Endodermal cell (in vitro differentiated cells): Measurements from ENCODE around the gene ARHGEF10L. TPM values are rescaled to one million over a fixed set of nuclear protein-coding genes. Genes with fewer than 3 reads are reported as not detected.

Experiments used
- DNase-seq: peaks from one replicate; pipeline ENCODE4 v3.0.0-alpha.2; 2017
- H3K27ac ChIP-seq: 2 replicates; pipeline ENCODE4 v1.5.1; 2013; ENCODE audit warnings: mild to moderate bottlenecking, low read depth, low read length, moderate library complexity
- H3K27me3 ChIP-seq: 2 replicates; pipeline ENCODE4 v1.6.1; 2013; ENCODE audit warnings: mild to moderate bottlenecking, low read length, moderate library complexity; ENCODE audit not compliant: insufficient read depth, control insufficient read depth, poor library complexity, severe bottlenecking
- H3K36me3 ChIP-seq: 2 replicates; pipeline ENCODE4 v1.7.0; 2013; ENCODE audit warnings: mild to moderate bottlenecking, low read length, moderate library complexity; ENCODE audit not compliant: control insufficient read depth, insufficient read depth
- H3K4me1 ChIP-seq: one replicate; pipeline ENCODE4 v1.7.0; 2013; ENCODE audit warnings: low read length; ENCODE audit not compliant: control insufficient read depth, insufficient read depth
- H3K4me3 ChIP-seq: 2 replicates; pipeline ENCODE4 v1.5.1; 2013; ENCODE audit warnings: mild to moderate bottlenecking, low read length, moderate library complexity
- H3K9ac ChIP-seq: 2 replicates; pipeline ENCODE4 v1.6.1; 2013; ENCODE audit warnings: mild to moderate bottlenecking, low read length, moderate library complexity; ENCODE audit not compliant: poor library complexity, severe bottlenecking; ENCODE audit errors: extremely low read depth
- H3K9me3 ChIP-seq: 2 replicates; pipeline ENCODE4 v1.6.1; 2013; ENCODE audit warnings: mild to moderate bottlenecking, low read length, moderate library complexity; ENCODE audit not compliant: control insufficient read depth
- H3K27ac Mint-ChIP-seq: 2 replicates; pipeline ENCODE4 v1.8.0; 2020; ENCODE audit warnings: mixed read lengths
- H3K27me3 Mint-ChIP-seq: 2 replicates; pipeline ENCODE4 v1.8.0; 2021; ENCODE audit warnings: mild to moderate bottlenecking, mixed read lengths; ENCODE audit not compliant: insufficient read depth
- H3K36me3 Mint-ChIP-seq: 2 replicates; pipeline ENCODE4 v1.8.0; 2020; ENCODE audit warnings: low read depth, mixed read lengths
- H3K4me1 Mint-ChIP-seq: 2 replicates; pipeline ENCODE4 v1.8.0; 2020; ENCODE audit warnings: mixed read lengths
- H3K4me3 Mint-ChIP-seq: 2 replicates; pipeline ENCODE4 v1.8.0; 2020; ENCODE audit warnings: mild to moderate bottlenecking, moderate library complexity, mixed read lengths
- H3K9me3 Mint-ChIP-seq: 2 replicates; pipeline ENCODE4 v1.8.0; 2020; ENCODE audit warnings: mild to moderate bottlenecking, mixed read lengths
- WGBS, 2 experiments: methylation state at CpG; one replicate each; pipeline versions ENCODE4 v1.1.5 to v1.1.7; 2013; ENCODE audit warnings: missing lambda C conversion rate in 2 of 2, mixed read lengths in 1 of 2; ENCODE audit not compliant: insufficient coverage in 1 of 2, insufficient read length in 1 of 2; 5-methylcytosine and 5-hydroxymethylcytosine counted together
- total RNA-seq, 2 donors: library from RNA; stranded (reverse); fragmentation: NEBNext Ultra II Directional in 1 of 2; extraction: Animal tissue kit (Norgen Biotek cat#: 25700) in 1 of 2; gene quantifications; 2 replicates in 1 of 2; 3 replicates in 1 of 2; pipeline ENCODE4 v1.2.1, GENCODE V29; 2021
- TF ChIP-seq, protein P1 (sequence below): fragments of 200-600 bp; sonication (generic); conservative IDR thresholded peaks from 2 replicates; pipeline ENCODE4 v1.5.0; 2021; ENCODE audit warnings: antibody characterized with exemption, mild to moderate bottlenecking

The ARHGEF10L gene
- total RNA-seq, 2 donors from 2014 or later = 5.2 to 10.5 TPM

DNA sequence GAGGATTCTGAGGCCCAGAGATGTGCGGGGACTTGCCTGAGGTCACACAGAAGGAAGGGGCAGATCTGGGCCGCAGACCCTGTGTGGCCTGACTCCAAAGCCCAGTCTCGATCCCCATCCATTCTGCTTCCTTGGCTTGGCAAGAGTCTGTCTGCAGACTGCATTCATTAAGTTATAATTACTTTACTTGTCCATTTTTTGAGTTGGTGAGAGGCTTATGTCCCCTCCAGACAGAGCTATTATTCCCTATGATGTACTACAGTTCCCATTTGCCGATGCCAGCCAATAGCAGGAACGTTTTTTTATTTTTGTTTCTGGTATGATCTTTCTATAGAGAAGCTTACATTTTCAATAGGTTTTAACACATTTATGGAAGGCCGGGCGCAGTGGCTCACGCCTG lies 101.5 kb downstream of the ARHGEF10L start:
- no peak overlapping the region for H3K4me3 ChIP-seq
- 92 to 94% methylated on average over 5 to 8 of the region's 8 CpGs for WGBS, 2 experiments
- no peaks in the 10 kb centered on the region for H3K27me3 ChIP-seq
- no peaks in the 10 kb centered on the region for H3K36me3 ChIP-seq
- Mint-ChIP-seq H3K27me3 (no peaks in the 10 kb centered on the region), H3K9me3 (no peaks in the 10 kb centered on the region), H3K4me3 (no peak overlapping the region), H3K4me1 (no peaks in the 10 kb centered on the region), H3K36me3 (peaks cover 4% of the 10 kb centered on the region), H3K27ac (no peak overlapping the region)
- TF ChIP-seq, protein P1, sequence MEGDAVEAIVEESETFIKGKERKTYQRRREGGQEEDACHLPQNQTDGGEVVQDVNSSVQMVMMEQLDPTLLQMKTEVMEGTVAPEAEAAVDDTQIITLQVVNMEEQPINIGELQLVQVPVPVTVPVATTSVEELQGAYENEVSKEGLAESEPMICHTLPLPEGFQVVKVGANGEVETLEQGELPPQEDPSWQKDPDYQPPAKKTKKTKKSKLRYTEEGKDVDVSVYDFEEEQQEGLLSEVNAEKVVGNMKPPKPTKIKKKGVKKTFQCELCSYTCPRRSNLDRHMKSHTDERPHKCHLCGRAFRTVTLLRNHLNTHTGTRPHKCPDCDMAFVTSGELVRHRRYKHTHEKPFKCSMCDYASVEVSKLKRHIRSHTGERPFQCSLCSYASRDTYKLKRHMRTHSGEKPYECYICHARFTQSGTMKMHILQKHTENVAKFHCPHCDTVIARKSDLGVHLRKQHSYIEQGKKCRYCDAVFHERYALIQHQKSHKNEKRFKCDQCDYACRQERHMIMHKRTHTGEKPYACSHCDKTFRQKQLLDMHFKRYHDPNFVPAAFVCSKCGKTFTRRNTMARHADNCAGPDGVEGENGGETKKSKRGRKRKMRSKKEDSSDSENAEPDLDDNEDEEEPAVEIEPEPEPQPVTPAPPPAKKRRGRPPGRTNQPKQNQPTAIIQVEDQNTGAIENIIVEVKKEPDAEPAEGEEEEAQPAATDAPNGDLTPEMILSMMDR = no peak
- no peak overlapping the region for H3K27ac ChIP-seq
- no peak overlapping the region for H3K9ac ChIP-seq
- H3K4me1 ChIP-seq = no peaks in the 10 kb centered on the region
- no peaks in the 10 kb centered on the region for H3K9me3 ChIP-seq
- DNase-seq = no peak

DNA sequence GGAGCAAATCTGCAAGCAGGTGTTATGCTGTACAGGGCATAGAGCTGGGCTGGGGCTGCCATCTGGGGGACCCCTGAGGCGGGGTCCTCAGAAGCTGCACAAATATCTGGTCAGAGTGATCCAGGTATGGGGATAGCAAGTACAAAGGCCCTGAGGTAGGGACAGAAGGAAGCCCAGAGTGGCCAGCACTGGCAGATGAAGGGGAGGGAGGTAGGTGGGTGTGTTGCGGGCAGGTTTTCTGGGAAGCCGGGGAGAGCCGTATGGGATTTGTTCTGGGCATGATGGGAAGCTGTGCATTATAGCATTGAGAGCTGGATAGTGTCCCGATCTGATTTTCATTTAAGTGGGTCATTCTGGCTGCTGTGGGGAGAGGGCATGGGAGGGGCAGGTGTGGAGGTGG lies 102.7 kb downstream of the ARHGEF10L start:
- no peak for DNase-seq
- H3K36me3 ChIP-seq = no peaks in the 10 kb centered on the region
- H3K4me1 ChIP-seq = no peaks in the 10 kb centered on the region
- Mint-ChIP-seq H3K4me1 (no peaks in the 10 kb centered on the region), H3K27ac (no peak overlapping the region), H3K9me3 (no peaks in the 10 kb centered on the region), H3K27me3 (no peaks in the 10 kb centered on the region), H3K36me3 (peaks cover 4% of the 10 kb centered on the region), H3K4me3 (no peak overlapping the region)
- 93 to 100% methylated on average over 4 to 5 of the region's 5 CpGs for WGBS, 2 experiments
- TF ChIP-seq, protein P1 = no peak
- no peak overlapping the region for H3K27ac ChIP-seq
- H3K9ac ChIP-seq = no peak overlapping the region
- H3K4me3 ChIP-seq = no peak overlapping the region
- no peaks in the 10 kb centered on the region for H3K9me3 ChIP-seq
- H3K27me3 ChIP-seq = no peaks in the 10 kb centered on the region

DNA sequence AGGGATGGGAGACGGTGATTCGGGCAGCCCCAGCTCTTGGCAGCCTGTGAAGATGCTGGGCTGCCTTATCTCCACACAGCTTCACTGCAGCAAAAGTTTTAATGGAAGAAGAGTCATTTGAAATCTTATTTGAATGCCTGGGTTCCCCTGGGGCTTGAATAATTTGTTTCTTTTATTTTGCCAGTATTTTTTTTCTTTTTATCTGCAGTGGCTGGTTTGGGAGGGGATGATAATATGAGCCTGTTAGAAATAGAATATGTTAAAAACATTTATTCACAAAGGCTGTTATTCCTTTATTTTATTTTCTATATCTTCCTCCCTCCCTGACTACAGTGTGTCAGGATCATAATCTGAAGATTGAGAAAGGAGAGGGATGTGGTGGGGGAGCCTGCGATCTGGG lies 103.4 kb downstream of the ARHGEF10L start:
- DNase-seq = no peak
- Histone ChIP-seq H3K4me3 (no peak overlapping the region), H3K36me3 (no peaks in the 10 kb centered on the region), H3K9me3 (no peaks in the 10 kb centered on the region), H3K27me3 (no peaks in the 10 kb centered on the region), H3K27ac (no peak overlapping the region), H3K4me1 (no peaks in the 10 kb centered on the region), H3K9ac (no peak overlapping the region)
- peaks cover 2% of the 10 kb centered on the region for H3K36me3 Mint-ChIP-seq
- no peaks in the 10 kb centered on the region for H3K4me1 Mint-ChIP-seq
- H3K4me3 Mint-ChIP-seq = no peak overlapping the region
- no peak overlapping the region for H3K27ac Mint-ChIP-seq
- TF ChIP-seq, protein P1 = no peak
- H3K9me3 Mint-ChIP-seq = no peaks in the 10 kb centered on the region
- 93 to 94% methylated on average over 3 of the region's 3 CpGs for WGBS, 2 experiments
- no peaks in the 10 kb centered on the region for H3K27me3 Mint-ChIP-seq
